GM19463 (cell line): ENCODE data around the gene PRKN.

Experiments
- ATAC-seq: cut with Tn5 transposase; IDR thresholded peaks from one replicate; pipeline ENCODE4 v1.9.1; 2021; ENCODE audit warnings: mild to moderate bottlenecking, moderate library complexity; ENCODE audit not compliant: unreplicated experiment

The PRKN gene

DNA sequence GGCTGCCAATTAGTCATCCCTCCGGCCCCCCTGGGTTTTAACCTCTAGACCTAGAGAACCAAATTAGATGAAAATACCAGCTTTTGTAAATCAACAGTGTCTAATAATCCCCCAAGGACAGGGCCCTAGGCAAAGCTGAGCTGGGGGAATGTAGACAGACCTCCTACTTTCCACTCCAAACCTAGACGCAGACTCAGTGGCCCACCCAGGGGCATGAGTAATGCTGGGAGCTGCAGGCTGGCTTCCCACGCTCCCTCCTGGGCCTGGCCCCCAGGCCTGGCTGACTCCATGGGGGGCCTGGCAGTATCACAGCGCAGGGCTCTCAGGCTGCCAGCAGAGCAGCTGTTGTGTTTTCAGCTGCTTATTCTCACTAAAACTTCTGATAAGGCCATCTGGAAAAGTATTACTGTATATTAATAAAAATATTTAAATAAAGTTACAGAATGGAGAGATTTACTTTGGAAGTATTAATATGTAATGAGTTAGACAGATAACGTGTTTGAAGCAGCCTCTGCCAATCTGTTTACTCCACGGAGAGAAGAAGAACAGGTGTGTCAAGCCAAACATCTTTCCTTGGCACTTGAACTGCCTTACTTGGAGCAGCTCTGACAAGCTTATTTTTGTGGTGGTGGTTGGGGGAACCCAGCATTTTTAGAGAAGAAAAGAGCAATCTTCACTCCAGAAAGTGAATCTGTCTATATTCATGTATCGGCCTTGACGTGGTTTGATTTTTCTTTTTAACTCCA is 1309.7 kb downstream of the PRKN start:
- ATAC-seq = no peak

DNA sequence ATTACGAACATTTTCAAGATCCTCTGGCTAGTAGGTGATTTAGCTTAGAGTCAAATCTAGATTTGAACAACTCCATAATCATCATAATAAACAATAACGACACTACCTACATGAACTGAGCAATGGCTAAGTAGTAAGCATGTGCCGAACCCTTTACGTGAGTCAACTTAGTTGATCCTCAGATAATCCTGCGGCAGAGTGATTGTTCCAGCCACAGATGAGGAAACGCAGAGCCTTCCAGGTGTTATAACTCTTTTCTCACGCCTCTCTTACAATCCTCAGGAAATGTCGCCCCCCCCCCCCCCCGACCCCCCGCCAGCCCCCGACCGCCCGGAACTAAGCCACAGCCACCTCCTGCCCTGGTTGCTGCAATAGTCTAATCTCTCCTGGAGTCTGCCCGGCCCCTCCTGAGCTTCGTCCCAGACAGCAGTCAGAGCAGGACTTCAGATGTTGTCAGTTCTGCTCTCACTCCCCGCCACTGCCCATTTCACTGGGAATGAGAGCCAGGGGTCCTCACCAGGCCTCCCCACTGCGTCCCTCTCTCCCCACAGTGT is 1312.2 kb downstream of the PRKN start:
- no peak for ATAC-seq

DNA sequence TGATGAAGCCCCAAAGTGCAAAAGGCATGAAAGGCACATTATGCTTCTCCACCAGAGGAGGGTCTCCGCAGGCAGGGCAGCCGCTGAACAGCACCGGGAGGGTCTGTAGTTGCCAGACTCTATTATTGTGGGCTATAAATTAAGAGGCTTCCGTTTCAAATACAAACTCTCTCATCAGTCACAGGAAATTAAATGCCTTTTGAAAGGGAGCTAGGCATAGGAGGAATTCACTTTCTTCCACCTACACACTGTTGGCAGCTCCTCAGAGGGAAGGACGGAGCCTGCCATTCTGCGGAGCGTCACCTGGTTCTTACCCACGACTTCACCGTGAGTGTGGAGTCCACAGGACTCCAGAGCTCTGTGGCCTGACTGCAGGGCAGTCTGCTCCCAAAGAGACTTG is 1312.9 kb downstream of the PRKN start:
- ATAC-seq = no peak

DNA sequence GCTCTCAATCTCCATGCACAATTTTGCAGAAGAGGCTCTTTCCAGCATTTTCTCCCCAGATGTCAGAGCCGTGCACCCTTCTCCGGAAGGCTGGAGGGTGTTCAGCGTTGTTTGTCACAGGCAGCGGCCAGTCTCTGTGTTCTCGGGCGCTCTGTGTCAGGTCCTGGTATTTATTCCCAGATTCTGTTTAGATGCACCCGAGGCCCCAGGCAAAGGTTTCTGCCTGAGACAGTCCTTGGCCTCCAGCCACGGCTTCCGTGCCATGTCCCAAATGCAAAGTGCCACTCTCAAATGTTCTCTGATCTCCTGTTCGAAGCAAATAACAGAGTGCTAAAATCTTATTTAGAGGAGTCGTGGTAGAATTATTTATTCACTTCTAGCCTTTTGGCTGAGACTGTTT is 1313.4 kb downstream of the PRKN start:
- no peak for ATAC-seq

DNA sequence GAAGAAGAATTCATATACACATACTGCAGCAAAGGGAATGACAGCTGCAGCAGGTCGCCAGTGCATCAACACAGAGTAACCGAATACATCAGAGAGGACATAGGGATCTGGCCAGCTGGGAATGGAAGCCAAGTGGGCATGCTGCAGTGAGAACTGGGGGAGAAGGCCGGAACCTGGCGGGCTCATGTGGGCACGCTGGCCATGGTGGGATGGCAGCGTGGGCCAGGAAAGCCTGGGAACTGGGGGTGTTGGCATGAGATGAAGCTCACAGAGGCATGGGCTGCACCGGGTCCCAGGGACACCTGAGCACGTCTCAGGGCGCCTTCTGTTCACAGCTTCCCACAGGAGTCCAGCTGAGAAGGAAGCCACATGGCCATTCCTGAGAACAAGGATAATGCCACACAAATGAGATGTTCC is 1314.2 kb downstream of the PRKN start:
- no peak for ATAC-seq

DNA sequence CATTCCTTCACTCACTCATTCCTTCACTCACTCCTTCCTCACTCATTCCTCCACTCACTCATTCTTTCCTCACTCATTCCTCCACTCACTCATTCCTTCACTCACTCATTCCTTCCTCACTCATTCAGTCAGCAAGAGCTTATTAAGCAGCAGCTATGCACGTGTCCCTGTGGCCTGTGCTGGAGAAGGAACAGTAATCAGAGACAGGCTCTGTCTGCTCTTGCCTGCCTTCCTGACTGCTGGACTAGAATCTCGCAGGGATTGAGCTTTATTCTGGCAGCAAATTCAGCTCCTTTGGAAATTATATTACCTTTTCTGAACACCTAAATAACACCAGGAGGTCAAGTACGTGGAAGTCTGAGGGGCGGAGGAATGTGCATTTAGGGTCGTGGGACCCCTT is 1314.8 kb downstream of the PRKN start:
- ATAC-seq = no peak

DNA sequence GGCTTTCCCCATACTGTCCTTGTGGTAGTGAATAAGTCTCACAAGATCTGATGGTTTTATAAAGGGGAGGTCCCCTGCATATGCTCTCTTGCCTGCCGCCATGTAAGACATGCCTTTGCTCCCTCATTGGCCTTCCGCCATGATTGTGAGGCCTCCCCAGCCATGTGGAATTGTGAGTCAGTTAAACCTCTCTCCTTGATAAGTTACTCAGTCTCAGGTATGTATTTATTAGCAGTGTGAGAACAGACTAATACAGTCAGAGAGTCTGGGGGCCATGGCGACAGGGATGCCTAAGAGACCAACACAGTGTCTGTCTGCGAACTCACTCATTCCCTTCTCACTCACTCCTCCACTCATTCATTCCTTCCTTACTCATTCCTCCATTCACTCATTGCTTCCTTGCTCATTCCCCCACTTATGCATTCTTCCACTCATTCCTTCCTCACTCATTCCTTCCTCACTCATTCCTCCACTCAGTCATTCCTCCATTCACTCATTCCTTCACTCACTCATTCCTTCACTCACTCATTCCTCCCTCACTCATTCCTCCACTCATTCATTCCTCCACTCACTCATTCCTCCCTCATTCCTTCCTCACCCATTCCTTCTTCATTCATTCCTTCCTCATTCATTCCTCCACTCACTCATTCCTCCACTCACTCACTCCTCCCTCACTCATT is 1316.2 kb downstream of the PRKN start:
- no peak for ATAC-seq

DNA sequence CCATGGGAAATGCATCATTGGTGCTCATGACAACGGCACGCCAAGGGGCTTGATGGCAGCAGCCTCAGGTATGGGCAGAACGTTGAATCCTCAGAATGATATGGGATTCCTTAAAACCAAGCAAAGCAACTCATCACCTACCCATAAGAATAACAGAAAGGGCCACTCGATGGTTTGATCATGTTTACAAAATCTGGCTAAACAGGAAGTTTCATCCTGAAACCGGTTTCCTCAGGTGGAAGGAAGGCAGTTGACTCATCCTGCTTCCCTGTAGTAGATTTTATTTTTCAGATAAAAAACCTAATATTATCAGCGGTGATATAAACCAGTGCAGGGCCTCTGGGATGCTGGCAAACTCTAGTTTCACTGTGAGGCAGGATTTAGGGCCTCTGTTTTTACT is 1316.8 kb downstream of the PRKN start:
- no peak for ATAC-seq

DNA sequence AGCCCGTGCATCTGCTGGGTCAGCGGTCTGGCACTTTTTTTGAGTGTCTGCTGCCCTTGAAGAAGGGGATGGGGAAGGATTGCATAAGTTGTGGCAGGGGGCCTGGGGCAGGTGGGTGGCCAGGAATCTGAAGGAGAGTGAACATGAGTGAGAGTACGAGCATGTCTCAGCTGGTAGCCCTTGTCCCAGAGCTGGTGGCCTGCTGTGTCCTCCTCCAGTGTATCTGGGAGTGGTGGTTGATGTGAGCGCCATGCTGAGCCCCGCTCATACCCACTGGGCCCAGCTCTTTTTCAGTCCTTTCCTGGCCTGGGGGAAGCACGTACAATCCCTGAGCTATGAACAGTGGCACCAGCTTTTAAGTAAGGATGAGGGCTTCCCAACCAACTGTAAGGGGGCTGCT is 1317.5 kb downstream of the PRKN start:
- ATAC-seq = no peak

DNA sequence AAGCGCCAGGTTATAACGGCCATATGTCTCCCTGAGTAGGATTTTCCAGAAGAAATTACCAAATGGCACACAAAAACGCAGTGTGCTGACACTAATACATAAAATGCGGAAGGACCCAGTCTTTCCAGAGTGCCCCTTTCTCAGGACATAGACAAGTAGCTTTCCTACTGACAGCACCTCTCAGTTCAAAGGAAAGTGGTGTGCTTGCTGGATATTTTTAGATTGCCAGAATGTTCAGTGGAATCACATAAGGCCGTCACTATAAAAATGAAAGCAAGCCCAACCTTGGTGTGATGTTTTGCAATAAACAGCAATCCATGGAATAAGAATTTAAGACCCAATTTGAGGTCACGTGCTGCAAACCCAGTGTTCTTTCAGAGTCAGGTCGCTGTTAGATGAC is 1318.2 kb downstream of the PRKN start:
- ATAC-seq = no peak

DNA sequence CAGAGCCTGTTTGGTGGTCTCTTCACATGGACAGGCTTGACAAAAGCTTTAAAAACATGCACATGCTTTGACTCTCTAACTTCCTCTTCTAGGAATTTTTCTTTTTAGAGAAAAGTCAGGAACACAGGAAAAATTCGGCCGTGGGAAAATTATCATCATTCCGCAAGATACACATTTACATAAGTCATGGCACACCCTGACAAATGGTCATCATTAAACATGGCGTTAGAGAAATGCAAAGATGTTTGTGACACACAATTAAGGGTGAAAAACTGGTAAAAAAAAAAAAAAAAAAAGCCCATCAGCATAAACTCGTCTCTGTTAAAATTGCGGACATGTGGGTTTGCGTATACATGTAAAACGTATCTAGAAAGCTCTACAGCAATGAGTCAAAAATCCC is 1319.5 kb downstream of the PRKN start:
- ATAC-seq = no peak

DNA sequence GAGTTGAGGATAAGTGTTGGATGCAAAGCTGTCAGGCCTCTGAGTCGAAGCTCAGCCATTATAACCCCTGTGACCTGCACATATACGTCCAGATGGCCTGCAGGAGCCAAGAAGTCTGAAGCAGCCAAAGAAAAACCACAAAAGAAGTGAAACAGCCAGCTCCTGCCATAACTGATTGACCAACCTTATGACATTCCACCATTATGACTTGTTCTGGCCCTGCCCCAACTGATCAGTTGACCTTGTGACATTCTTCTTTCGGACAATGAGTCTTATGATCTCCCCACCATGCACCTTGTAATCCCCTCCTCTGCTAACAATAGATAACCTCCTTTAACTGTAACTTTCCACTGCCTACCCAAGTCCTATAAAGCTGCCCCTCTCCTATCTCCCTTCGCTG is 1320.0 kb downstream of the PRKN start:
- peak; percentile 63 for ATAC-seq

DNA sequence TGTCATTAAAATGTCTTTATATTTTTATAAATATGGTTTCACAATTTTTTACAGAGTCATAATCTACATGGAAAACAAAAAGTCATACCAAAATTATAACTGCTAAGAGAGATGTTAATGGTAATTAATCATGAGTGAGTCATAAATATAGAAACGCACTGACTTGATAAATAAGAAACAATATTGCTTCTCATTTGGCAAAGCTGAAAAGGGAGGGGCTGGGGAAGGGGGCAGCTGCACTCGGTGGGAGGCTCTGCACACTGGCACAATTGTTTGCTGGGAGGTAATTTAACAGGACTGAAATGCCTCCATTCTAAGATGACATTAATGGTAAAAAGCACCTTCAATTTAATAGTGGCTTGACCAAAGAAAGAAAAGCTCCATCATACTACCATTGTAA is 1320.5 kb downstream of the PRKN start:
- ATAC-seq = no peak

DNA sequence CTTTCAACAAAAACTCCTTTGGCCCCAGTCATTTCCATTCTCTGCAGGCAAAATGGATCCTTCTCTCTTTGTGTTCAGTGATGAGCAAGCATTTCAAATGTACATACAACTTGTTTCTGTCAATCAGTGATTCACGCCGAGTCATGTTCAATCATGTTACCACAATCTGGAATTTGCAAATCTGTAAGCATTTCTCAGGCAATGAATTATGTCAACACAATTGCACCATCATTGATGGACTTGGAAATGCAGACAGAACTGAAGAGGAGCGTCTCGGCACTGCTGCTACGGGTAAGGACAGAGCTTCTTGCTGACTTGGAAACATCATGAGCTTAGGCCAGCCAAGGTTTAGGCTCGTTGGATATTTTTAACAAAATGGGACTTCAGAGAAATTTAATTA is 1320.9 kb downstream of the PRKN start:
- ATAC-seq = no peak

DNA sequence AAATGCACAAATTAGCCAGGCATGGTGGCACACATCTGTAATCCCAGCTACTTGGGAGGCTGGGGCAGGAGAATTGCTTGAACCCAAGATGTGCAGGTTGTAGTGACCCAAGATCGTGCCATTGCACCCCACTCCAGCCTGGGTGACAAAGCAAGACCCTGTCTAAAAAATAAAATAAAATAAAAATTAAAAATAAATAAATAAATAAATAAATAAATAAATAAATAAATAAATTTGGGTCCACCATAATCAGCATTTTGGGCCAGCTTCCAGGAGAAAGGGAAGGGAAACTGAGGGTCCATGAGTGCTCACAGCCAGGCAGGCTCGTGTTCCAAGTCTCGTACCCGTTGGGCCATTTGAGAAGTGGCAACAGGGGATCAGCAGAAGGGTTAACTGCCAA is 1322.1 kb downstream of the PRKN start:
- no peak for ATAC-seq

DNA sequence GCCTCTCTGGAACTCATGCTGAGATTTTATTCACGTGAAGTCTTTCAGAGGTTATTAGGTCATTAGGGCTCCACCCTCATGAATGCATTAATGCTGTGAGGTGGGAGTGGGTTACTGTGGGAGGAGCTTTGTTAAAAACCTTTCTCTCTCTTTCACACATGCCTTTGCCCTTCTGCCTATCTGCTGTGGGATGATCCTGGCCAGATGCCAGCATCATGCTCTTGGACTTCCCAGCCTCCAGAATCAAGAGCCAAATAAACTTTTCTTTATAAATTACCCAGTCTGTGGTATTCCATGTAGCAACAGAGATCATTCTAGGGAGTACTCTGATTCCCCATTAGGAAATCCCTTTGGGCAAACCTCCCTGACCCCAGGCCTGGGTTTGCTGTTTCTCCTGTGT is 1323.8 kb downstream of the PRKN start:
- ATAC-seq = no peak

DNA sequence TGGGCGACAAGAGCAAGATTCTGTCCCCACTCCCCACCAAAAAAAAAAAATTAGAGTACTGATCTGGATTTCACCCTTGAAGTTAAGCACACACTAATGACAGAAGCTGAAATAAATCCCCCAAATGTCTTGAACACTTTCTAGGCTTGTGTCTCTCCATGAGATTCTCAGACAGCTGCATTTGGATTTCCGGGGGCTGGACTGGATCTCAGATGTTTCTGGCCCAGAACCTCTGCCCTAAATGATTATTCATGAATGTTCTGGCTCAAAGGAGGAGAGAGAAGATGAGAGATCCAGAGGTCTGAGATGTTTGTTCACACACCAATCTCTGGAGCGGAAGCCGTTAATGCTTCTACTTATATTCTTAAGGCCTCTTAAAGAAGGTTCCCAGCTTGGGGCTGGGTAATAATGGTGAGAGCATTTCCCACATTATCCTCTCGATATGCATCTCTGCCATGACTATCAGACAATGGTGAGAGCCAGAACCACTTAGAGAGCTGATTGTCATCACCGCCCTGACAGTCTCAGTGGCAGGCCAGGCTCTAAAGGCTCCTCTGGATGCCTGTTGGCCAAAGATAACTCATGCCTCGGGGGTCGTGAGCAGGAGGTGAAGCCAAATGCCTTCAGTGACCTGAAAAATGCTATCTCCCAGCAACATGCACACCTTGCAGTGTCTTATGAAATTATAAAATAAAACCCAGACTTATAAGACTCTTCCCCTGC is 1325.8 kb downstream of the PRKN start:
- no peak for ATAC-seq

DNA sequence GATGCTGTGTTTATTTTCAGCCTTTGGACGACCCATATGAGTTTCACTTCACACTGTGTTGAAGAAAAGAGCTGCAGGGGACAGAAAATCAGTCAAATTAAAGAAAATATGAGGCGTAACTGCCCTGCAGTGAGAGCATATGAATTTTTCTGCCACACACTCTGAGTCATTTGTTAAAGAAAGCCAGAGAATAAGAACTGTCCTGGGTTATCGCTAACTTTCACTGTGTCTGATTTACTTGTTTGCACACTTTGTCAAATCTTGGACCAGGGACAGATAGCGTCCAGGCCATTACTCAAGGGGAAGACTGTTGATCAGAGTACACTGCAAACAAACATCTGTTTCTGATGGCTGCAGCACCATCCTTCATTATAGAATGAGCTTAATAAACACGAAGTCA is 1326.9 kb downstream of the PRKN start:
- no peak for ATAC-seq

DNA sequence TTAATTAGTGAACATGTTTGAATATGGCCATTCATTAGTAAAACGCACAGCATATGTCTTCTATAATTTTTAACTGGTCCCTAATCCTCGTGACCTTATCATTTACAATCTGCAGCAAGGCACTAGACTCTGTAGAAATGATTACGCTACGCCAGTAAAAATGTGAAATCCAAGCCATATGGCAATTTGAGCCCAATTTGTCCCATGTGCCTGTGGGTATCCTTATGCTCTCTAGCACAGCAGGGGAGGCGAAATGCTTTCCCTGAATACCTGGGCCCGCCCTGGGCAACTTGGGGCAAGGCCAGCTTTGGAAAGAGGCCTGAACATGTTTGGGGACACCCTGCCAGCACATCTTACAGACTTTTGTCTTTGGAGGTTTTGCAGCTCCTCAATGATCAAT is 1331.0 kb downstream of the PRKN start:
- no peak for ATAC-seq

DNA sequence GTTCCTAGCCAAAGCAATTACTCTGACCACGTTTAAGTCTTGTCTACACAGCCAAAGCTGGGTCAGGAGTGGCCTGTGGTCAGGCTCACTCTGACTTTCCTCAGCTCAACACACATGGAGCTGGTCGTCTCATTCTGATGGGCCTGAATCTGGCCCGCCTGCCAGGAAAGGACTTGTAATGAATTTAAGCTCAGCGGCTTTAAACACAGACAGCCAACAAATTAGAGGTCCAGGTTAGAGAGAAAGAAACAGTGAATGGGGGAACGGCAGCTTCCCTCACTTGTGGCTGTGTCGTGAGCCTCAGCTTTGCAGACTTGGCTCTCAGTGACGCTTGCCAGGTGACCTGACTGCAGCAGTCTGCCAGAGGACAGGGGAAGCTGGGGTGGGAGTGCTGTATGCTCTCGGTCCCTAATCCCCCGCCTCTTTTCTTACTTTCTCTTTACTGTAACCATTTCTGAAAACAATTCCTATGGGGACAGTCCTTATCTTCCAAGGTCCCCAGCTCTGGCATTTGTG is 1331.8 kb downstream of the PRKN start:
- ATAC-seq = no peak

DNA sequence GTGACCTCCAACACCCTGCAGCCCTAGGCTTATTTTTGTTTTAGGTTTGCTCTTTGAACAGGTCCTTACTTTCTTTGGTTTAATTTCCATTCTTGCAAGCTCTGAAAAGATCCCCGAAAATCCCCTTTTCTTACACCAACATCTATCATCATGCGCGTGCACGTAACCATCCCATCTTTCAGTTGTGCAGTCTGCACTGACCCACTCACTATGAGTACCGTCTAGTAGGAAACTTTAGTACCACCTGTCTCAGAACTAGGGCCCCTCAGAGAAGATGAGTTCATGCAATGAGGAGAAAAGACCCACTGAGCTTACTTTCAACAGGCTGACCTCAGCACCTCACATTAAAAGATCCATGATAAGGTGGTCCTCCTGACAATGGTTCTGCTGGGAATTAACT is 1333.1 kb downstream of the PRKN start:
- no peak for ATAC-seq
